OCI-LY7 (cell line): ENCODE results near the gene SPECC1. TPM values are rescaled to one million over a fixed set of nuclear protein-coding genes. Genes with fewer than 3 reads are reported as not detected.

Experiments
- BruUV-seq: library from RNA; stranded (reverse); fragments of 400-500 nt; replicated peaks from 2 replicates; lab custom pipeline; 2021; lab: Mats Ljungman, UMichigan
- CTCF ChIA-PET: fragments of 300-600 bp; sonication (Branson Sonifier 250); formaldehyde crosslinking; loops from one replicate; lab custom pipeline; 2022; ENCODE audit warnings: antibody characterized with exemption; ENCODE audit not compliant: unreplicated experiment; lab: Charles Lee
- POLR2A ChIA-PET: fragments of 300-600 bp; sonication (Branson Sonifier 250); formaldehyde crosslinking; loops from one replicate; lab custom pipeline; 2022; ENCODE audit warnings: antibody characterized with exemption; lab: Charles Lee
- DNase-seq: peaks from one replicate; pipeline ENCODE4 v3.0.0-alpha.2; 2015; ENCODE audit warnings: low spot score
- H2AFZ ChIP-seq: fragments of 200-600 bp; sonication (generic), shearing (Covaris generic); 2 replicates; pipeline ENCODE4 v1.6.1; 2014; ENCODE audit warnings: mild to moderate bottlenecking, antibody characterized with exemption, low read length, moderate library complexity
- H3K27ac ChIP-seq: fragments of 200-600 bp; sonication (generic); 2 replicates; pipeline ENCODE4 v1.5.1; 2014; ENCODE audit warnings: mixed run types, low read depth, mild to moderate bottlenecking, moderate library complexity, low read length, inconsistent platforms; ENCODE audit not compliant: poor library complexity, severe bottlenecking
- H3K36me3 ChIP-seq: fragments of 200-600 bp; sonication (generic); 2 replicates; pipeline ENCODE4 v1.6.1; 2014; ENCODE audit warnings: mild to moderate bottlenecking, antibody characterized with exemption, low read length, moderate library complexity, mixed read lengths; ENCODE audit not compliant: insufficient read depth
- H3K4me1 ChIP-seq: fragments of 200-600 bp; sonication (generic); 2 replicates; pipeline ENCODE4 v1.5.1; 2014; ENCODE audit warnings: mild to moderate bottlenecking, low read length; ENCODE audit not compliant: insufficient read depth, poor library complexity, severe bottlenecking
- H3K4me2 ChIP-seq: fragments of 200-600 bp; sonication (generic); 2 replicates; pipeline ENCODE4 v1.6.1; 2014; ENCODE audit warnings: mild to moderate bottlenecking, low read length
- H3K4me3 ChIP-seq: fragments of 200-600 bp; sonication (generic); 2 replicates; pipeline ENCODE4 v1.5.1; 2014; ENCODE audit warnings: mild to moderate bottlenecking, low read depth, low read length; ENCODE audit not compliant: poor library complexity, severe bottlenecking
- H3K79me2 ChIP-seq: fragments of 200-600 bp; sonication (generic); 2 replicates; pipeline ENCODE4 v1.6.1; 2016; ENCODE audit warnings: low read depth, mild to moderate bottlenecking, low read length, moderate library complexity, mixed read lengths; ENCODE audit not compliant: insufficient read depth
- H3K9me2 ChIP-seq: fragments of 200-600 bp; sonication (generic); 2 replicates; pipeline ENCODE4 v1.6.1; 2016; ENCODE audit warnings: mild to moderate bottlenecking, low read length, mixed read lengths; ENCODE audit not compliant: insufficient read depth
- H3K9me3 ChIP-seq: fragments of 200-600 bp; sonication (generic); 2 replicates; pipeline ENCODE4 v1.6.1; 2014; ENCODE audit warnings: mild to moderate bottlenecking, mixed run types, low read length, mixed read lengths
- H4K20me1 ChIP-seq: fragments of 200-600 bp; sonication (generic); 2 replicates; pipeline ENCODE4 v1.6.1; 2014; ENCODE audit warnings: mild to moderate bottlenecking, antibody characterized with exemption, low read length, moderate library complexity, mixed read lengths; ENCODE audit not compliant: insufficient read depth
- EZH2phosphoT487 ChIP-seq: fragments of 200-600 bp; sonication (generic); IDR thresholded peaks from 2 replicates; pipeline ENCODE4 v1.6.1; 2018; ENCODE audit warnings: low read depth, borderline replicate concordance, mild to moderate bottlenecking, mixed run types, antibody characterized with exemption, low read length, moderate library complexity, mixed read lengths
- intact Hi-C: fragments of 100-400 bp; cut with micrococcal nuclease; formaldehyde crosslinking; loops from one replicate; pipeline ENCODE4 v1.10.0; 2022; ENCODE audit not compliant: unreplicated experiment
- total RNA-seq, 2 experiments: library from RNA; depleted of rRNA in 1 of 2; stranded (reverse); fragments of >200 nt in 1 of 2; shearing (Covaris generic) in 1 of 2; gene quantifications; 2 replicates each; pipeline ENCODE4 v1.2.3, GENCODE V29; 2014 to 2022
- TF ChIP-seq, protein P1 (sequence below): fragments of 200-600 bp; sonication (generic); conservative IDR thresholded peaks from 2 replicates; pipeline ENCODE4 v1.5.1; 2014; ENCODE audit warnings: mild to moderate bottlenecking, antibody characterized with exemption, low read length, moderate library complexity, mixed read lengths

SPECC1 gene
- total RNA-seq, 2 experiments from 2014 or later: 0.47 to 2.8 TPM

GRCh38 chr17:20210180-20210579 is 201.0 kb downstream of the SPECC1 start:
- Histone ChIP-seq H3K9me3 (no peaks in the 10 kb centered on the region), H3K4me1 (no peaks in the 10 kb centered on the region), H3K79me2 (no peaks in the 10 kb centered on the region), H3K9me2 (no peaks in the 10 kb centered on the region), H3K4me3 (no peak overlapping the region), H2AFZ (no peak overlapping the region), H4K20me1 (no peaks in the 10 kb centered on the region), H3K27ac (no peak overlapping the region), H3K36me3 (no peaks in the 10 kb centered on the region), H3K4me2 (no peak overlapping the region)
- ChIA-PET CTCF (no interaction called here), POLR2A (no interaction called here)
- DNase-seq: no peak
- intact Hi-C loops: no loop called here
- TF ChIP-seq, protein P1, sequence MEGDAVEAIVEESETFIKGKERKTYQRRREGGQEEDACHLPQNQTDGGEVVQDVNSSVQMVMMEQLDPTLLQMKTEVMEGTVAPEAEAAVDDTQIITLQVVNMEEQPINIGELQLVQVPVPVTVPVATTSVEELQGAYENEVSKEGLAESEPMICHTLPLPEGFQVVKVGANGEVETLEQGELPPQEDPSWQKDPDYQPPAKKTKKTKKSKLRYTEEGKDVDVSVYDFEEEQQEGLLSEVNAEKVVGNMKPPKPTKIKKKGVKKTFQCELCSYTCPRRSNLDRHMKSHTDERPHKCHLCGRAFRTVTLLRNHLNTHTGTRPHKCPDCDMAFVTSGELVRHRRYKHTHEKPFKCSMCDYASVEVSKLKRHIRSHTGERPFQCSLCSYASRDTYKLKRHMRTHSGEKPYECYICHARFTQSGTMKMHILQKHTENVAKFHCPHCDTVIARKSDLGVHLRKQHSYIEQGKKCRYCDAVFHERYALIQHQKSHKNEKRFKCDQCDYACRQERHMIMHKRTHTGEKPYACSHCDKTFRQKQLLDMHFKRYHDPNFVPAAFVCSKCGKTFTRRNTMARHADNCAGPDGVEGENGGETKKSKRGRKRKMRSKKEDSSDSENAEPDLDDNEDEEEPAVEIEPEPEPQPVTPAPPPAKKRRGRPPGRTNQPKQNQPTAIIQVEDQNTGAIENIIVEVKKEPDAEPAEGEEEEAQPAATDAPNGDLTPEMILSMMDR: no peak
- TF ChIP-seq EZH2phosphoT487: no peak
- BruUV-seq: no TSS peak

GRCh38 chr17:20210614-20211013 is 201.5 kb downstream of the SPECC1 start:
- ChIA-PET CTCF (no interaction called here), POLR2A (no interaction called here)
- H3K4me2 ChIP-seq: no peak overlapping the region
- no peak overlapping the region for H3K27ac ChIP-seq
- H3K79me2 ChIP-seq: no peaks in the 10 kb centered on the region
- TF ChIP-seq, protein P1: no peak
- TF ChIP-seq EZH2phosphoT487: no peak
- no peaks in the 10 kb centered on the region for H3K4me1 ChIP-seq
- DNase-seq: no peak
- H2AFZ ChIP-seq: no peak overlapping the region
- no peaks in the 10 kb centered on the region for H4K20me1 ChIP-seq
- H3K36me3 ChIP-seq: no peaks in the 10 kb centered on the region
- no TSS peak for BruUV-seq
- no peaks in the 10 kb centered on the region for H3K9me2 ChIP-seq
- intact Hi-C loops: no loop called here
- H3K4me3 ChIP-seq: no peak overlapping the region
- H3K9me3 ChIP-seq: no peaks in the 10 kb centered on the region

GRCh38 chr17:20211246-20211645 is 202.1 kb downstream of the SPECC1 start:
- no TSS peak for BruUV-seq
- POLR2A ChIA-PET: no interaction called here
- H3K9me3 ChIP-seq: no peaks in the 10 kb centered on the region
- H3K4me3 ChIP-seq: no peak overlapping the region
- intact Hi-C loops: no loop called here
- no peaks in the 10 kb centered on the region for H3K9me2 ChIP-seq
- H2AFZ ChIP-seq: no peak overlapping the region
- no peak overlapping the region for H3K4me2 ChIP-seq
- DNase-seq: no peak
- TF ChIP-seq, protein P1: no peak
- TF ChIP-seq EZH2phosphoT487: no peak
- CTCF ChIA-PET: no interaction called here
- no peaks in the 10 kb centered on the region for H4K20me1 ChIP-seq
- no peaks in the 10 kb centered on the region for H3K36me3 ChIP-seq
- no peaks in the 10 kb centered on the region for H3K79me2 ChIP-seq
- H3K27ac ChIP-seq: no peak overlapping the region
- no peaks in the 10 kb centered on the region for H3K4me1 ChIP-seq
